Stomach (tissue), 4 donors: ENCODE results near the gene LAG3.

Experiments used
- EP300 ChIP-seq: sonication (generic); formaldehyde crosslinking; IDR thresholded peaks from one replicate; pipeline ENCODE4 v1.6.1; 2017; ENCODE audit warnings: antibody characterized with exemption
- POLR2A ChIP-seq, 4 donors: fragments of 450-650 bp; IDR thresholded peaks; one replicate each; pipeline ENCODE4 v1.6.1; 2016; ENCODE audit warnings: antibody characterized with exemption in 4 of 4, control low read depth in 2 of 4, mild to moderate bottlenecking in 1 of 4, moderate library complexity in 1 of 4
- POLR2AphosphoS5 ChIP-seq, 3 donors: sonication (generic); formaldehyde crosslinking; IDR thresholded peaks; one replicate each; pipeline ENCODE4 v1.6.1; 2016; ENCODE audit warnings: antibody characterized with exemption in 3 of 3
- TF ChIP-seq, protein P1 (sequence below), 7 experiments: fragments of 450-650 bp in 4 of 7; fragments of 200-600 bp in 3 of 7; sonication (generic) in 3 of 7; IDR thresholded peaks; one replicate each; pipeline ENCODE4 v1.5.1; 2016 to 2019; ENCODE audit warnings: antibody characterized with exemption in 7 of 7, control low read depth in 2 of 7, mild to moderate bottlenecking in 1 of 7

DNA sequence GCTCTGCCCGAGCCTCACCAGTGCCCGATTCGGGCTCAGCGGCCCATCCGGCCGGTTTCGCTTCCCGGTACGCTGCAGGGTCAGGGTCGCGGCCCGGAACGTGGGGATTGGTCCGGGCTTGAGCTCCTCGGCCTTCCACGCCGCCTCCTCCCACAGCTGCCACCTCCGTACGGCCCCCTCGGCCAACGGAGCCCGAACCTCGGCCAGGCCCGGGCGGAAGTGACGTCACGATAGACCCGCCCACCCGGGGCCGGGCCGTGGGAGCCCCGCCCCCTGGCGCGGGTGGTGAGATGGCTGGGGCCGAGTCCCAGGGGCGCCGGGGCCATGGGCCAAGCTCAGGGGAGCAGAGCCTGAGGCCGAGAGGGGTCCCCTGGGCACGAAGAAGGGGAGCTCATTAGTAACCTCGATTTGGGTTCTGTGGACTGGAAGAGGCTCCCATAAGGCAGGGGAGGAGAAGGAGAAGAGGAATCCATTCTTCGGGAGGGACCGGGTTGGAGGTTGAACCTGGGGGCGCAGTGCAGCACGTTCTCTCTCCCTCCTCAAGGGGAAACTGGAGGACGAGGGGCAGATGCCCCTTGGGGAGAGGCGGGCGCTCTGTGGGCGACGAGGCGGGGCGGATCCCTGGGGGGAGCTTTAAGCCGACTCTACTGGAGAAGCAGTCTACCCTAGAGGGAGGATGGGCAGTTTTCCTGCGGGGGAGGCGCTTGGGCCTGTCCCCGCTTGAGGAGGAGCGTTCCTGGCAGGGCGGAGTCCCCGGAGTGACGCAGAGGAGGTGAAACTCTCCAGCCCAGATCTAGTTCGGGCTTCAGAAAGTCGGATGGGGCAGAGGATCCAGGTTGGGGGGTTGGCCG is 19.2 kb upstream of the LAG3 start, which contains the start of gene MLF2:
- TF ChIP-seq, protein P1, sequence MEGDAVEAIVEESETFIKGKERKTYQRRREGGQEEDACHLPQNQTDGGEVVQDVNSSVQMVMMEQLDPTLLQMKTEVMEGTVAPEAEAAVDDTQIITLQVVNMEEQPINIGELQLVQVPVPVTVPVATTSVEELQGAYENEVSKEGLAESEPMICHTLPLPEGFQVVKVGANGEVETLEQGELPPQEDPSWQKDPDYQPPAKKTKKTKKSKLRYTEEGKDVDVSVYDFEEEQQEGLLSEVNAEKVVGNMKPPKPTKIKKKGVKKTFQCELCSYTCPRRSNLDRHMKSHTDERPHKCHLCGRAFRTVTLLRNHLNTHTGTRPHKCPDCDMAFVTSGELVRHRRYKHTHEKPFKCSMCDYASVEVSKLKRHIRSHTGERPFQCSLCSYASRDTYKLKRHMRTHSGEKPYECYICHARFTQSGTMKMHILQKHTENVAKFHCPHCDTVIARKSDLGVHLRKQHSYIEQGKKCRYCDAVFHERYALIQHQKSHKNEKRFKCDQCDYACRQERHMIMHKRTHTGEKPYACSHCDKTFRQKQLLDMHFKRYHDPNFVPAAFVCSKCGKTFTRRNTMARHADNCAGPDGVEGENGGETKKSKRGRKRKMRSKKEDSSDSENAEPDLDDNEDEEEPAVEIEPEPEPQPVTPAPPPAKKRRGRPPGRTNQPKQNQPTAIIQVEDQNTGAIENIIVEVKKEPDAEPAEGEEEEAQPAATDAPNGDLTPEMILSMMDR (IDR thresholded peaks at IDR 0.05), result peak in 5 of 7 experiments; percentile 78 to 99 (median 96)
- TF ChIP-seq POLR2AphosphoS5 (IDR thresholded peaks at IDR 0.05), result peak; percentile 89 to 99 (median 97)
- peak in 2 of 4 donors; percentile 74 to 87 for TF ChIP-seq POLR2A (IDR thresholded peaks at IDR 0.05)
- no peak for TF ChIP-seq EP300
